Right cardiac atrium (tissue), 5 donors: Measurements from ENCODE around the gene TBC1D22A. TPM values are rescaled to one million over a fixed set of nuclear protein-coding genes. Genes with fewer than 3 reads are reported as not detected.
A peak's percentile ranks its signal among the peaks of the same experiment; 100 is the strongest.
"Not testable (repeated sequence)": the region's sequence is repeated elsewhere in the genome, so short reads cannot be mapped to it uniquely, and the experiment has no call there.

ENCODE experiments used
- ATAC-seq, 2 donors: fragments of 200-7000 bp; cut with Tn5 transposase; one replicate each; pipeline versions ENCODE4 v1.8.0 to v1.9.1; 2020; ENCODE audit warnings: moderate library complexity in 2 of 2, mild to moderate bottlenecking in 1 of 2
- DNase-seq, 3 donors: peaks; one replicate each; pipeline ENCODE4 v3.0.0-alpha.2; 2020
- H3K27ac ChIP-seq: one replicate; pipeline ENCODE4 v1.5.1; 2013; ENCODE audit warnings: mild to moderate bottlenecking, low read length, control low read depth, moderate library complexity
- H3K27me3 ChIP-seq: one replicate; pipeline ENCODE4 v1.6.1; 2013; ENCODE audit not compliant: control insufficient read depth, insufficient read depth
- H3K4me1 ChIP-seq: one replicate; pipeline ENCODE4 v1.6.1; 2013; ENCODE audit warnings: low read length; ENCODE audit not compliant: control insufficient read depth, insufficient read depth
- H3K4me3 ChIP-seq: one replicate; pipeline ENCODE4 v1.5.1; 2013; ENCODE audit warnings: low read length, control low read depth
- H3K9me3 ChIP-seq: one replicate; pipeline ENCODE4 v1.6.1; 2013; ENCODE audit warnings: low read length; ENCODE audit not compliant: control insufficient read depth
- WGBS: extraction: QIAGEN DNeasy Blood & Tissue Kit; methylation state at CpG from one replicate; pipeline ENCODE4 v1.1.7; 2013; 5-methylcytosine and 5-hydroxymethylcytosine counted together
- intact Hi-C, 4 donors: fragments of 100-400 bp; cut with DNase I; formaldehyde crosslinking; loops; one replicate each; pipeline versions ENCODE4 v1.11.0 to v1.14.0; 2022 to 2023
- polyA plus RNA-seq: library from polyadenylated mRNA; stranded (reverse); fragments of 200-250 nt; gene quantifications from one replicate; pipeline ENCODE4 v1.2.3, GENCODE V29; 2013
- total RNA-seq, 4 donors: library from RNA; stranded (reverse); fragmentation: NEBNext Ultra II Directional; extraction: Animal tissue kit (Norgen Biotek cat#: 25700); gene quantifications; one replicate each; pipeline ENCODE4 v1.2.1, GENCODE V29; 2021
- donor health status: healthy with polysubstance abuse.
- donor health status: DM: no; HTN: yes; CAD: no.
- donor health status: DM: no; HTN: no; CAD: no.
- donor health status: DM: no; HTN: yes; CAD: no; lungs with severe emphysema.
- donor health status: DM: yes; HTN: yes; CAD: no.

The TBC1D22A gene
- total and polyA plus RNA-seq, 5 donors, result 12.0 to 17.3 (median 15.7) TPM

- Histone ChIP-seq H3K4me1 (peaks cover 10% of the 10 kb centered on the region), H3K9me3 (no peaks in the 10 kb centered on the region), H3K27ac (no peak overlapping the region), H3K27me3 (no peaks in the 10 kb centered on the region), H3K4me3 (no peak overlapping the region)
- WGBS, result 84% methylated on average over 22 of the region's 22 CpGs
- ATAC-seq, result no peak
- intact Hi-C loops, result no loop called here
- no peak for DNase-seq
These were observed 13.7 kb downstream of the TBC1D22A start for GRCh38 chr22:46775850-46776826.

DNA sequence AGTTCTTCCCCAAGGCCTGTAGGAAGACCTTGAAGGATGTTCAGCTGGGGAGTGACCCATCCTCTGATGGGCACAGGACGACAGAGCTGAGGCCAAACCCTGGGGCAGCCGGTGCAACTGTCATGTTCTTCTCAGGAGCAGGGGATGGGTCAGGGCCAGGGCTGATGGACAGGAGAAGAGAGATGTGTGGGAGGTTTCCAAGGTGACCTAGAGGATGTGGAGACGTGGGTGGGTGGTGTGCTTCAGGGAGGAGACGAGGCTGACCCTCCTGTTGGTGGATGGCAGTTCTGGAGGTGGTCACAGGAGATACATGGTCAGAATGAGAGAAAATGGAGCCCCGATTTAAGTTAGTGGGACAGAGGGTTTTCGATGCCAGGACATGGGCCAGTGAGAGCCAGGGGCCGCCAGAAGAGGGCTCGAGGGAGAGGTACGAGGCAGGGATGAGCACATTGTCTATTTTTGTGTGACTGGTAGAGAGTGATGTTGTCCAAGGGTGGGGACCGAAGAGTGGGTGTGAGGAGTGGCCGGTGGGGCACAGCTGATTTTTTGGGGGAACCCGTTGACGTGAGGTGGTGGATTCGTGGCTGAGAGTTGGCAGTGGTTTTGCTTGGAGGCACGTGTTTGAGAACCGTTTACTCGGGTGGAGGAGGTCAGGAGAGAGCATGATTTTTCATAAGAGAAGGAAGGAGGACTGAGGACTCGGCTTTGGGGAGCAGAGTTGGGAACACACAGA lies 14.6 kb downstream of the TBC1D22A start:
- ATAC-seq (peak in 1 of 2 donors; percentile 19), DNase-seq (no peak)
- intact Hi-C loops, result no loop called here
- Histone ChIP-seq H3K4me1 (peaks cover 10% of the 10 kb centered on the region), H3K9me3 (no peaks in the 10 kb centered on the region), H3K27me3 (no peaks in the 10 kb centered on the region), H3K4me3 (no peak overlapping the region), H3K27ac (no peak overlapping the region)
- WGBS, result 54% methylated on average over 18 of the region's 18 CpGs

- no peak overlapping the region for H3K27ac ChIP-seq
- no peaks in the 10 kb centered on the region for H3K9me3 ChIP-seq
- intact Hi-C loops, result no loop called here
- 49% methylated on average over 11 of the region's 11 CpGs for WGBS
- no peaks in the 10 kb centered on the region for H3K27me3 ChIP-seq
- DNase-seq, result peak; percentile 55 to 85 (median 79)
- ATAC-seq, result peak in 1 of 2 donors; percentile 17
- H3K4me1 ChIP-seq, result peaks cover 10% of the 10 kb centered on the region
- no peak overlapping the region for H3K4me3 ChIP-seq
These were observed 15.1 kb downstream of the TBC1D22A start for GRCh38 chr22:46777609-46777970.

DNA sequence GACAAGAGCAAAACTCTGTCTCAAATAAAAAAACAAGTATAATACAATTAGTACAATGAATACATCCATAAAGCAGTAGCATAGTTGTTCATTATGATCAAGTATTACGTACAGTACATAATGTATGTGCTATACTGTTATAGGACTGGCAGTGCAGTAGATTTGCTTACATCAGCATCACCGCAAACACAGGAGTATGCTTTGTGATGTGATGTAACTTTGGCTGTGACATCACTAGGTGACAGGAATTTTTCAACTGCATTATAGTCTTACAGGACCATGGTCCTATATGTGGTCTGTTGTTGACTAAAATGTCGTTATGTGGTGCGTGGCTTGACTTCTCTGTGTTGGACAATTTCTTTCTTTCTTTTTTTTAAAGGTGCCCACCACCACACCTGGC lies 16.6 kb downstream of the TBC1D22A start:
- DNase-seq, result no peak
- ATAC-seq, result no peak
- intact Hi-C loops, result no loop called here
- H3K4me3 ChIP-seq, result no peak overlapping the region
- no peak overlapping the region for H3K27ac ChIP-seq
- no peaks in the 10 kb centered on the region for H3K9me3 ChIP-seq
- peaks cover 9% of the 10 kb centered on the region for H3K4me1 ChIP-seq
- no peaks in the 10 kb centered on the region for H3K27me3 ChIP-seq
- WGBS, result 98% methylated on average over 4 of the region's 4 CpGs

DNA sequence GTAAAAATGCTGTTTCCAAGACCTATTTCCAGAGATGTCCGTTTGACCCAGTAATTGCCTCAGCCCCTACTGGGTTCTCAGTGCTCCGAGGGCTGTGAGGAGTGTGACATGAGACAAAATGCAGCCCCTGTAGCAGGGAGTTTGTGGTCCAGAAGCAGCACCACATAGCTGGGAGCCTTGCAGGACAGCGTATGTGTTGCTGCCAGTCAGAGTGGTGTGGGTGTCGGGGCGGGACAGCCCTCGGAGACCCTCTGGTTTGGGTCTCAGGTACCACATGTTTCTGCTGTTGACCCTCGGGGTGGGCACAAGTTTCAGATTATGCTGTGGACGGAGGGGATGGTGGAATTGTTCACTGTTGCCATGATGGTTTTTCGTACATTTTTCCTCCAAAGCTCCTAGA lies 17.2 kb downstream of the TBC1D22A start:
- 91% methylated on average over 9 of the region's 9 CpGs for WGBS
- no peak for ATAC-seq
- intact Hi-C loops, result no loop called here

DNA sequence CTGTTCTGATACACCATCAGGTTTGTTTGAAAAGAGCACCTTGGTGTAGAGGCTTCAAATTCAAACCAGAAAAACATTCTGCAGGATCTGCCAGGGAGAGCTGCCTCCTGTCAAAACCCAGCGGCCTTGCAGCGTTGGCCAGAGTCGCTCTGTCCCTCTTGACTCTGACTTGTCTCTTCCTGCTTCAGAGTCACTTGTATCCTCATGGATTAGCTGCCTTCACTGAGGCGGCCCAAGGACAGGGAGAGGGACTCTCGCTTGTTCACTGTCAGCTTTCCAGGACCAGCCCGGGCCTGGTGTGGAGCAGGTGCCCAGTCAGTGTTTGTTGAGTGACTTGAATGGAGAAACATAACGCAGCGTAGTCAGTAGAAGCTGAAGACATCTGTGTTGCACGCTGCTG lies 18.0 kb downstream of the TBC1D22A start:
- Histone ChIP-seq H3K27me3 (no peaks in the 10 kb centered on the region), H3K9me3 (no peaks in the 10 kb centered on the region), H3K4me3 (no peak overlapping the region), H3K27ac (no peak overlapping the region), H3K4me1 (peaks cover 8% of the 10 kb centered on the region)
- no peak for DNase-seq
- intact Hi-C loops, result no loop called here
- ATAC-seq, result no peak
- 85% methylated on average over 9 of the region's 9 CpGs for WGBS

More for the DNA sequence above, 17.2 kb downstream of the TBC1D22A start:
- H3K9me3 ChIP-seq, result no peaks in the 10 kb centered on the region
- peaks cover 8% of the 10 kb centered on the region for H3K4me1 ChIP-seq
- no peaks in the 10 kb centered on the region for H3K27me3 ChIP-seq
- H3K4me3 ChIP-seq, result no peak overlapping the region
- H3K27ac ChIP-seq, result no peak overlapping the region
- no peak for DNase-seq

DNA sequence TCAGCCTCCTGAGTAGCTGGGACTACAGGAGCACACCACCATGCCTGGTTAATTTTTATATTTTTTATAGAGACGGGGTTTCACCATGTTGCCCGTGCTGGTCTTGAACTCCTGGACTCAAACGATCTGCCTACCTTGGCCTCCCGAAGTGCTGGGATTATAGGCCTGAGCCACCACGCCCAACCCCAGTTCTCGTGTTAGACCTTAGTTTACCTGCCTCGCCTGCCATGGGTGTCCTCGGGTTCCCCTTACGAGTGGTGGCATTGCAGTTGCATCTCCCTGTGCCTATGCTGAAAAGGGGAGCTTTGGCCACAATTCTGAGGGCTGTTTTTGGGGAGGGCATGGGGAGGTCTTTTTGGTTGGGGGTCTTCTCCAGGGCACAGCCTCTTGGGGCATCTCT lies 18.8 kb downstream of the TBC1D22A start:
- DNase-seq, result no peak
- no peak for ATAC-seq
- 93% methylated on average over 9 of the region's 9 CpGs for WGBS
- H3K4me1 ChIP-seq, result peaks cover 8% of the 10 kb centered on the region
- H3K27ac ChIP-seq, result no peak overlapping the region
- no peak overlapping the region for H3K4me3 ChIP-seq
- H3K9me3 ChIP-seq, result no peaks in the 10 kb centered on the region
- intact Hi-C loops, result no loop called here
- H3K27me3 ChIP-seq, result no peaks in the 10 kb centered on the region

GRCh38 chr22:46782200-46782599 lies 19.8 kb downstream of the TBC1D22A start:
- H3K9me3 ChIP-seq, H3K4me3 ChIP-seq, ATAC-seq, H3K27me3 ChIP-seq, intact Hi-C loops, DNase-seq, H3K4me1 ChIP-seq, H3K27ac ChIP-seq: not testable (repeated sequence)
- 89% methylated on average over 10 of the region's 10 CpGs for WGBS

GRCh38 chr22:46783721-46784120 lies 21.3 kb downstream of the TBC1D22A start:
- no peaks in the 10 kb centered on the region for H3K27me3 ChIP-seq
- no peak for DNase-seq
- ATAC-seq, result no peak
- H3K27ac ChIP-seq, result no peak overlapping the region
- H3K4me1 ChIP-seq, result no peaks in the 10 kb centered on the region
- intact Hi-C loops, result no loop called here
- H3K9me3 ChIP-seq, result no peaks in the 10 kb centered on the region
- H3K4me3 ChIP-seq, result no peak overlapping the region
- 87% methylated on average over 3 of the region's 3 CpGs for WGBS

GRCh38 chr22:46788441-46789172 lies 26.2 kb downstream of the TBC1D22A start:
- no peak overlapping the region for H3K27ac ChIP-seq
- DNase-seq (peak in 1 of 3 donors; percentile 62), ATAC-seq (no peak)
- intact Hi-C loops, result no loop called here
- H3K27me3 ChIP-seq, result no peaks in the 10 kb centered on the region
- WGBS, result 75% methylated on average over 9 of the region's 9 CpGs
- no peaks in the 10 kb centered on the region for H3K9me3 ChIP-seq
- peaks cover 2% of the 10 kb centered on the region for H3K4me1 ChIP-seq
- H3K4me3 ChIP-seq, result no peak overlapping the region

- Histone ChIP-seq H3K27me3 (no peaks in the 10 kb centered on the region), H3K27ac (no peak overlapping the region), H3K4me1 (peaks cover 2% of the 10 kb centered on the region), H3K9me3 (no peaks in the 10 kb centered on the region), H3K4me3 (no peak overlapping the region)
- DNase-seq (peak in 1 of 3 donors; percentile 47), ATAC-seq (no peak)
- intact Hi-C loops, result no loop called here
- WGBS, result 75% methylated on average over 10 of the region's 10 CpGs
These were observed 27.5 kb downstream of the TBC1D22A start for GRCh38 chr22:46789992-46790391.
